Measurements from ENCODE around the gene MAP2K7.
A peak's percentile ranks its signal among the peaks of the same experiment; 100 is the strongest.
"Not testable (repeated sequence)": the region's sequence is repeated elsewhere in the genome, so short reads cannot be mapped to it uniquely, and the experiment has no call there.

MAP2K7 gene

DNA sequence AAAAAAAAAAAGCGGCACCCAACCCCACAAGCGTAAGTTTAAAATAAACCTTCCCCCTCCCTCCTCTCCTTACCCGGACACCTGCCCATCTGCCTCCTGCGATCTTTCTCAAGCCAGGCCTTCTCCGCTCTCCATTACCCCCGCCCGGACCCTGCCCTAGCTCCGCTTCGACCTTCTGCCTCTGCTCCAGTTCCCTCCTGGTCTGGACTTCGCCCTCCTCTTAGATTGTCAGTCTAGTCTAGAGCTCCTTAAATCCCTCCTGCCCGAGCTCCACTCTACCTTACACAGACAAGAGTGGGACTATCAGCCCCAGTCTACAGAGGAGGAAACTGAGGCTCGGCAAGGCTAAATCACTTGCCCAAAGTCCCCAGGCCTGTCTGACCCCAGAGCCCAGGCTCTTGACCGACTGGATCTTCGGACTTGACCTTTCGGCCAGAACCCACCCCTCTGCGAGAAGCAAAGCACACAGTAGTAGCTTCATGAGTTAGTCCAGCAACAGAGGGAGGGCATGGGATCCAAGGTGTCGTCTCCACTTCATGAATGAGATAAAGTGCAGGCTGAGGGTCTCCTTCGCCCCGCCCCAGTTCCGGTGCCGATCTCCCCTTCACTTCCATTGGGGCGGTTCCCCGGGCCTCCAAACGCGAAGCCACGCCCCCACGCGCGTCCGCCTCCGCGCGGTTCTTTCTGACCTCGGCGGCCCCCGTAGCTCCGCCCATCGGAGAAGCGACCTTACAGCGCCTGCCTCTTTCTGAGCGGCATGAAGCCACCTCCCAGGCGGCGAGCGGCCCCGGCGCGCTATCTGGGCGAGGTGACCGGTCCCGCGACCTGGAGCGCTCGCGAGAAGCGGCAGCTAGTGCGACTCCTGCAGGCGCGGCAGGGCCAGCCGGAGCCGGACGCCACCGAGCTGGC is 16.2 kb downstream of the MAP2K7 start, which contains the start of gene SNAPC2:
Gene SNAPC2 (plus strand): TSS at position 729 of the 909 bp plus-strand sequence. CDS start 29 bp downstream, at position 758.
- peak; percentile 88 for DNase-seq (ENCODE audit: low read depth)

DNA sequence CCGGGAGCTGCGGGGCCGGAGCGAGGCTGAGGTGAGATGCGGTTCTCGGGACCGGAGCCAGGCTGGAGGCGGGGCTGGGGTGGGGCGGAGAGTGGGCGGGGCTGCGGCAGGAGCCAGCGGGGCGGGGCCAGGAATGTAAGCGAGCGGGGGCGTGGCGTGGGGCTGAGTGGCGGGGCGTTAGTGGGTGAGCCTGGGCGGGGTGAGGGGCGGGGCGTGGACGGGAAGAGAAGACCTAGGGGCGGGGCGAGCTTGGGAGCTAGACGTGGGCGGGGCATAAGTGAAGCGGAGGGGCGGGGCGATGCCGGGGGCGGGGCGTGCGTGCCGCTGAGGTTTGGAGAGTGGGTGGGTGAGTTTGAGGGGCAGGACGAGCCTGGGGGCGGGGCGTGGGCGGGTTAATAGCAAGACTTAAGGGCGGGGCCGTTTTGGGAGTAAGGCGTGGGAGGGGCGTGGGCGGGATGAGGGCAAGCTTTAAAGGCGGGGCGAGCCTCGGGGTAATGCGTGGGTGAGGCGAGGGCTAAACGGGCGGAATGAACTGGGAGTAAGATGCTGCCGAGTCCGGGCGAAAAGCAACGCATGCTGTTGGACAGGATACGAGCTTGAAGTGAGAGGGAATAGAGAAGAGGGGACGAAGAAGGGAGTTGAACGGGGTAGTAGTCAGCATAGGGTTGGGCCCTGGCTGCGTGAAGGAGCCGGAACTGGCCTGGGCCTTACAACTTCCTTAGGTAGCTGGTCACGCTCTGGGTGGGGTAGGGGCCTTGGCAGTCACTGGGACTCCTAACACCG is 17.0 kb downstream of the MAP2K7 start:
- DNase-seq (ENCODE audit: low read depth), result peak; percentile 93

DNA sequence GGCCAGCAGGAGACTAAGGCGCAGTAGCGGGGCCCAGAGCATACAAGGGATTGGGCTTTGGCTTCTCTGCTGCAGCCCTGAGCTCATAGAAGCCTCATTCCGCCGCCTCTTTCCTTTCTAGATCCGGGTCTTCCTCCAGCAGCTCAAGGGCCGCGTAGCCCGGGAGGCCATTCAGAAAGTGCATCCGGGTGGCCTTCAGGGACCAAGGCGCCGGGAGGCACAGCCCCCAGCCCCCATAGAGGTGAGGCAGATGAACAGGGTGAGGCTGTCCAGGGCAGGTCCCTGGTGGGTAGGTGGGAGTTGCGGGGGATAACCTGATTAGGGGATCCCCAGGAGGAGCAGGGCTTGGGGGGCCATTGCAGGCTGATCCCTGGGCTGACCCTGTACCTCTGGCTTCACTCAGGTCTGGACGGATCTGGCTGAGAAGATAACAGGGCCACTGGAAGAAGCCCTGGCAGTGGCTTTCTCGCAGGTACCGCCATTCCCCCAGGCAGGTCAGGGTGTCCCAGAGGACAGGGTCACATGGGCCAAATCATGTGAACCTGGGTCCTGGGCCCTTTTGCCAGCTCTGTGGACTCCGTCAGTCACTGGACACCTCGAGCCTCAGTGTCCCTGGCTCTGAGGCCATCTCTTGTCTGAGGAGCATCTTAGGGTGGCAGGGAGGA is 17.8 kb downstream of the MAP2K7 start:
- no peak for DNase-seq (ENCODE audit: low read depth)

DNA sequence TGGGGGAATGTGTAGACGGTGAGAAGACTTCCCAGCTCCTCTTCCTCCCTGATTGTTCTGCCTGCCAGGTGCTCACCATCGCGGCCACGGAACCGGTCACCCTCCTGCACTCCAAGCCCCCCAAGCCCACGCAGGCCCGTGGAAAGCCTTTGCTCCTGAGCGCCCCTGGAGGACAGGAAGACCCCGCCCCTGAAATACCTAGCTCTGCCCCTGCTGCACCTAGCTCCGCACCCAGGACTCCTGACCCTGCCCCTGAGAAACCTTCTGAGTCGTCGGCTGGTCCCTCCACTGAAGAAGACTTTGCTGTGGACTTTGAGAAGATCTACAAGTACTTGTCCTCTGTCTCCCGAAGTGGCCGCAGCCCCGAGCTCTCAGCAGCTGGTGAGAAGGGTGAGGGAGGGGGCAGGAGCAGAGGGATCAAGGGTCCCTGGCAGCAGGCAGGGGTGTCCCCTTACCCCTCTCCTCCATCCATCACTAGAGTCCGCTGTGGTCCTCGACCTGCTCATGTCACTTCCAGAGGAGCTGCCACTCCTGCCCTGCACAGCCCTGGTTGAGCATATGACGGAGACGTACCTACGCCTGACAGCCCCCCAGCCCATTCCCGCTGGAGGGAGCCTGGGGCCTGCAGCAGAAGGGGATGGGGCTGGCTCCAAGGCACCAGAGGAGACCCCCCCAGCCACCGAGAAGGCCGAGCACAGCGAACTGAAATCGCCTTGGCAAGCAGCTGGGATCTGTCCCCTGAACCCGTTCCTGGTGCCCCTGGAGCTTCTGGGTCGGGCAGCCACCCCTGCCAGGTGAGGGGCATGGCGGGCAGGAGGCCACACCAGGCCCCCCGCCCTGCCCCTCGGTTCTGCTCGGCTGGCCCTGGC is 18.5 kb downstream of the MAP2K7 start:
- DNase-seq (ENCODE audit: low read depth), result no peak

DNA sequence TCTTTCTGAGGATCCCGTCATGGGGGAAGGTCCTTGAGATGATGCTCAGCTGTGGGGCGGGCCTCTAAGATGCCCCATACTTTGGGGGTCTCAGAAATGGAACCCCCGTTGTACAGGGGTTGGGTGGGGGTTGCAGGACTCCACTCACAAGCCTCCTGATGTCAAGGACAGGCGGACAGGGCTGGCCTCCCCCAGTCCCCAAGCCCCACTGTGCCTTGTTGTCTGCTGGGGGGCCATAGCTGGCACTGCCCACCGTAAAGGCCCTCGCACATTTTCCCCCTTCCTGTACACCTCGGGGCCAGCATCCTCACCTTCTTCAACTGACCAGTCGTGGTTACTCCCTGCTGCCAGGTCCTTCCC is 19.1 kb downstream of the MAP2K7 start:
- no peak for DNase-seq (ENCODE audit: low read depth)

DNA sequence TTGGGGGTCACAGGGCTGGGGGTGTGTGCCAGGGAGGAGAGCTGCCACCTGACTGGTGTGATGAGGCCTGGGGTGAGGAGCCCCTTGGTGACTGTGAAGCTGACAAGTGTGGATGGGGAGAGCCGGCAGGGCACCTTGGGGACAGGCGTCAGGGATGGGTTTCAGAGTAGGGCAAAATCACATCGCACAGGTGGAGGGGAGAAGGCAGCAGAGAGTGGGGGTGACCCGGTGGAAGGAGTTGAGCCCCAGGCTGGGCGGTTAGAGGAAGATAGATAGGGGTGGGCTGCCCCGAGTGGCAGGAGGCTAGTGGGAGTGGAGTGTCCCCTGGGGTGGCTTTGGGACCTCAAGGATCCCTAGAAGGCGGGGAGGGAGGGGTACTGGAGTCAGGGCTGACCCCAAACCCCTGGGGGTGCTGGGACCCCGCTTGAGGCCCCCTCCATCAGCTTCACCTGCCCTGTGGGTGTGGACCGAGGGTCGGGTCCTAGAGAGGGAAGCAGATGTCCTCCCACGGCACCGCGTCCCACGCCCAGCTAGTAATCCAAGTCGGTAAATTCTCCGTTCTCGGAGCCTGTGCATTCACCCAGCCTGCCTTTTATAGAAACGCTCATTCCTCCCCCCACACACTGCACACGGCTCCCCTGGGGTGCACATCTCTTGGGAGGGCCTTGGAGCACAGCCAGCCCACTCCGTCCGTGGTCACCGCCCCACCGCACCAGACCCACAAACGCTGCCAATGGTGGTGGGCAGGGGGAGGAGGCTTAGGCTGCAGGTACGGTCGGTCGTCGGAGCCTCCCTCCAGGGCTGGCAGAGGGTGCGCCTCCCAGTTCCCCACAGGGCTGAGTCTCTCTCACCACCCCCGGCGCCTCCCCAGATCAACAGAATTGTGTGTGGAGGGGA is 19.9 kb downstream of the MAP2K7 start:
- no peak for DNase-seq (ENCODE audit: low read depth)

DNA sequence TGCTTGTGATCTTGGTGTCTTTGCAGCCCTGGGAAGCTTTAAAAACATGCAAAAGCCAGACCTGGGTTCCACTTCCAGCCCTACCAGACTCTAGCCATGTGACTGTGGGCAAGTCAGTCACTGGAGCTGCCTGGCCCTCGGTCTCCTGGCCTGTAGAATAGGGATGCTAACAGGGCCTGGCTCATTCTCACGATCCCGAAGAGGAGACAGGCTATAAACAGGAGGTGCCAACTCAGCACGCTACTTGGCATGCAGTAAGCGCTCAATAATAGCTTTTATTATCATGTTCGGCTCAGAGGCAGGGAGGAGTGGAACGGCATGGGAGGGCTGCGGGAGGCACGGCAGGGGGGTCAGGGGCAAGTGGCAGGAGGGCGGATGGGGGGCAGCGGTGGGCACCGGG is 20.6 kb downstream of the MAP2K7 start:
- DNase-seq (ENCODE audit: low read depth), result no peak

DNA sequence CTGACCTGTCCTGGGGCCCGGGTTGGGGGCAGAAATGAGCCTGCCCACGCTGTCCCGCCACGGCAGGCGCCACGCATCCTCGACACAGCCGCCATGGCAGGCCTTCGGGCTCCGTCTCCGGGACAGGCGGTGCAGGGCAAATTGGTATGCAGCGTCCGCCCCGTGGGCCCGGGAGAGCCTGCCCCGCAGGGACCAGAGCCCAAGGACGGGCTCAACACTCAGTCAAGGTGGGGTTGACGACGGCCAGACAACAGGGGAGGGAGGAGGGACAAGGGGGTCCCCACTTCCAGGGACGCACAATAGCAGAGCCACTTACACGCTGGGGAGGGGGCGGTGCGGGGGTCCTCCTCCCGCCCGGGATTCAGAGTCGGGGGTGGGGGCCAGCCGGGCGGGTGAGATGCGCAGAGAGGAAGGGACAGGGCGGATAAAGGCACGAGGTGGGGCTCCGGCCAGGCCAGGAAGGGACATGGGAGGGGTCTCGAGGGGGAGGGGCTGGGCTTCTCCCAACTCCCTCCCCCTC is 21.0 kb downstream of the MAP2K7 start:
- no peak for DNase-seq (ENCODE audit: low read depth)

DNA sequence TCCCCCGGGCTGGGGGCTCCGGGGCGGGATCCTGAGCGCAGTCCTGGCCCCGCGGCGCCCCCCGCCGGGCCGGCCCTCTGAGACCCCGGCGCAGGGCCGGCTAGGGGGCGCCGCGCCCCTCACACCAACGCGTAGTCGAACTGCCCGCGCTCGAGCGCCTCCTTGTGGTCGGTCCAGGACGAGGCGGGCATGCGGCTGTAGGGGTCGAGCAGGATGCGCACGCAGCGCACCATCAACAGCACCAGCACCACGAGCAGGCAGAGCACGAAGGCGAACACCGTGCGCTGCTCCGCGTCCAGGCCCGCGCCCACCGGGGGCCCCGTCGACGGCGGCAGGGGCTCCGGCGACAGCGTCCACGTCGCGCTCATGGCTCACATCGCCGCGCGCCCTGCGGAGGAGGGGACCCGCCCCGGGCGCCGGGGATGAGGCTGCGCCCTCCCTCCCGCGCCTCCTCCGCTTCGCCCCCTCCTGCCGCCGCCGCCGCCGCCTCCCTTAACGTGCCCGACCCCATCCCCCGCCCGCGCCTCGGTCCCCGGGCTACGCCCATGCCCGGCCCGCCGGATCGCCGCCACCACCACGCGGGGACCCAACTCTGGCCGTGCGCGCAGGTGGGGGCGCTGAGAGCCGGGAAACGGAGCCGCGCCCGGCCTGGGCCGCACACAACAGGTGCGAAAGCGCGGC is 21.6 kb downstream of the MAP2K7 start:
- DNase-seq (ENCODE audit: low read depth), result no peak

DNA sequence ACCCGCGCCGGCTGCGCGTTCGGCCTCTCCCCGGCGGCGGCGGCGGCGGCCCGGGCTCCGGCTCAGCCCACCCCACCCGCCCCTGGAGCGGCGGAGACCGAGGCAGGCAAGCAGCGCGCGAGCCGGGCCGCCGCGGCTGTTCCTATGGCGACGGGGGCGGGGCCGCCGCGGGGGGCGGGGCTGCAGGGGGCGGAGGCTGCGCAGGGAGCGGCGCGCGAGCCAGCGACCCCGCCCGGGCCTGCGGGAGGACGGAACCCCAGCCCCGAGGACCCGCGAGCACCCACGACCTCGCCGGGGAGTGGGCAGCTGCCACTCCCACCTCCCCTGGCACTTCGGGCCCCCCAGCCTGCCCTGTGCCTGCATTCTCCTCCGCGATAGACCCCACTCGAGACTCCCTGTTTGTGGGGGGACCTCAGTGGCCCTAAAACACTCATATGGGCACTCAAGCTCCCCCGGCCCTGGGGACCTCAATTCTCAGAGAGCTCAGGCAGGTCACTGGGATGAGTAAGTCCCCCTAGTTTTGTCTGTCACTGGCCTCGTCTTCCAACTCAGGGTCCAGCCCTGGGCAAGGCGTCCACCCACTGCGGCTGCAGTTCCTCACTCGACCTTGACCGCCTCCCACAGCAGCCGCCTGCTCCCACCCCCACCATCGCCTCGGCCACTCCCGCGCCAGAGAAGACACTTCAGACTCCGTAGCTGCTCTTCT is 22.5 kb downstream of the MAP2K7 start, which contains the start of gene CTXN1:
Gene CTXN1 (minus strand): TSS at position 115 of the 706 bp plus-strand sequence. CDS start 597 bp downstream, outside the sequence.
- DNase-seq (ENCODE audit: low read depth), result no peak

DNA sequence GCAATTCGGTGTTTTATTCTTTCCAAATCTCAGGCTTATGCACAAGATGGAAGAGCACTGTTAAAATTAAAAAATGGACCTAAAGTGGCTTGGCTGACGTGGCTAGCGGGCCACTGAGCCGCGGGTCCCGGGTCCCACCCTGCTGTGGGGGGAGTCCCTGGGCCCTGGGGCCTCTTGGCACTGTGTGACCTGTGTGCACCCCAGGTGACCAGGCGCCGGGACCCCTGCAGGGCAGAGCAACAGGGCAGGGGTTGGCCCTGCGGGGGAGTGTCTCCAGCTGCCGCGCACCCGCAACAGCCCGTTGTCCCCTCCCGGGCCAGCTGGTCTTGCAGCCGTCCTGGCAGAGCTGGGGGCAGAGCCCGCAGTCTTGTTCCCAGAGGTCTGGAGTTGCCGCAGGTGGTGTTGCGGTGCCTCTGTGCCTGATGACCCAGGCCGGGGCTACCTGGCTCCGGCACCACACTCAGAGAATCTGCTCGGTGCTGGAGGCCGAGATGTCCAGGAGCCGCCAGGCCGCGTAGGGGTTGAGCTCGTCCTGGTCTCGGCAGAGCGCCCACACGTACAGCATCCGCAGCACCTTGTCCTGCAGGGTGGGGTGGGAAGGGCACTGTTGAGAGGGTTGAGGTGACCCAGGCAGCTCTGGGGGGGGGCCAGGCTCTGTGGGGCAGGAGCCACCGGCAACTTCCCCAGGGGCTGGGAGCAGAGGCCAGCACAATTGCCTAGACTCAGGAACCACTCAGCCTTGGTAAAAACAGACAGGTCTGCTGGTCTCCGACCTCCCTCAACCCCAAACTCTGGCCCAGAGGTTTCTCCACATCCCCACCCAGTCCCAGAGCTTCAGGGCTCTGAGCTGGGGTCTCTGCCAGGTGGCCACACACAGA is 23.3 kb downstream of the MAP2K7 start:
- no peak for DNase-seq (ENCODE audit: low read depth)

DNA sequence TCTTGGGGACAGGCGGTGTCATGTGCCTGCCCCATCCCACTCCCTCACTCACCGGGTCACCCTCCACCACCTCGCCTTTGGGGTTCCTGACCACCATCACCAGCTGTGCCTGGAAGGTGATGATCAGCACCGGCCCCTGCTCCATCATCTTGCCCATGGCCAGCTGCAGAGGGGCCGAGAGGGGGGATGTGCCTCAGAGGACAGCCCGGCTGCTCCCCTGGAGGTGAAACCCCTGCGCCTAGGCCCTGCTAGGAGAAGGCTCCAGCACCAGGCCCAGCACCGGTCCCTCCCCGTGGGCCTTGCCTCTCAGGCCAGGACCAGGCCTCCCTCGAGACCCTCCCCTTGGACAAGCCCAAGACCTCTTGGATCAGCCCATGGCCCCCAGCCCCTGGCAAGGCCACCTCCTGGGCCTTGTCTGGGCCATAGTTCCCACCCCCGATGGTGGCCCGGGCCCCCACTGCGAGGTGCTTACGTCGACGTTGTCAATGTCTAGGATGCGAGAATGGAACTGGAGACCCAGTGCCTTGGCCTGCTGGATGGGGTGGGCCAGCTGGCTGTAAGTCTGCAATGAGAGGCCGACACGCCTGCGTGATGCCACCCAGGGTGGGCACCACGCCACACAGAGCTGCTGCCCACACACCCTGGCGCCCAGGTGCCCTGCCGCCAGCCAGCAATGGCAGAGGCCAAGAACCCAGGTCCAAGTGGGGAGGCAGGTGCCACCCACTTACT is 24.1 kb downstream of the MAP2K7 start:
- no peak for DNase-seq (ENCODE audit: low read depth)

DNA sequence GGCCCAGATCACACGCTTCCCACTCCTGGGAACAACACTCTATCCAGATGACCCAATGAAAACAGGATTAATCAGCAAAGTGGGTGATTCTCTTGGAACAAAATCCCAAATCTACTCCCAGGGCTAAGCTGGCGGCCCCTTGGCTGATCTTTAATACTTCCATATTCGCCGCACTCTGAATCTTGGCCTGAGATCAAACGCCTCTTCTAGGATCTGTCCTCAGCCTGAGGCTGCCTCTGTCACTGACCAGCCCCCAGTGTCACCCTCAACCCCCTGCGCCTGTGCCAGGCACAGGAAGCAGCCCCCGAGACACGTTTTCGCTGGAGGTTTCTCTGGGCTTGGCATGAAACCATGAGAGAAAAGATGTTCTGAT is 24.6 kb downstream of the MAP2K7 start:
- no peak for DNase-seq (ENCODE audit: low read depth)

DNA sequence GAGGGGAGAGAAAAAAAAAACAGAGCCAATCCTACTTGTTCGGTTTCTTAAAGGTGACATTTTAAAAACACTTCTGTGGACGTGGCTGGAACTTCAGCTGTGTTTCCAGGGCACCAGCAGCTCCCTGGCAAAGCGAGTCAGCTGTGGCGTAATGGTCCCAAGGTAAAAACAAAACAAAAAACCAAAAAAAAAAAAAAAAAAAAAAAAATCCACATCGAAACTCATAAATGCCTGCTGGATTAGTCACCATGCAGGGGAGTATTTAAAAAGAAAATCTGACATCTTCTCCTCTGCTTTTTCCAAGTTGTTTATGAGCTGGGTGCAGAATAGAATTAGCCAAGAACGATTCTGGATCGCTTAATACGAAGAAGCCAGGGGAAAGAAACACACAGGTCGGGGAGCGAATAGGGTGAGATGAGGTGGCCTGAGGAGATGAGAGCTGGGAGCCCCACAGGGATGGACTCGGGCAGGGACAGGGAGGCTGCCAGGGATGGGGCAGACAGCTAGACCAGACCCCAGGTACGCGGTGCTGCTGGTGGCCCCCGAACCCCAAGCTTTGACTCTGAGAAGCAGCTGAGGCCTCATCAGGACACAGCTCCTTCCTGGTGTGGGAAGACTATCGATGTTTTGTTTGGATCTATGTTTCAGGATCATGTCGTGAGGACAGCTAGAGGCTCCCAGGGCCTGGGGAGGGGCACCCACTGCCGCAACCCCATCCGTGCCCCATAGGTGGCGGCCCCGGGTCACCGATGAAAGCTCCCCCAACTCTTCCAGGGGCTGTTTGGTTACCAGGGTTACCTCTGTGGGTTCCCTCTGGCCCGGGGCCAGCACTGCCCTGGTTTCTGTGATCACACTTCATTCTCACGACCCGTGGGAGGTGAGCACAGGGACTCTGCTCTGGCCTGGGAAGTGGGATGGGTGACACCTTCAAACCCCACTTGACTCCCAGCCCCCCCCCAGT is 25.3 kb downstream of the MAP2K7 start:
- DNase-seq (ENCODE audit: low read depth), result peak; percentile 64

DNA sequence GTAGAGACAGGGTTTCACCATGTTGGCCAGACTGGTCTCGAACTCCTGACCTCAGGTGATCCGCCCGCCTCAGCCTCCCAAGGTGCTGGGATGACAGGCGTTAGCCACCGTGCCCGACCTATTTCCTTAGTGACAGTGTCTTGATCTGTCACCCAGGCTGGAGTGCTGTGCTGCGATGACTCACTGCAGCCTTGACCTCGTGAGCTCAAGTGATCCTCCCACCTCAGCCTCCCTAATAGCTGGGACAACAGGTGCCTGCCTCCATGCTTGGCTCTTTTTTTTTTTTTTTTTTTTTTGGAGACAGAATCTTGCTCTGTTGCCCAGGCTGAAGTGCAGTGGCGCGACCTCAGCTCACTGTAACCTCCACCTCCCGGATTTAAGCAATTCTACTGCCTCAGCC is 26.4 kb downstream of the MAP2K7 start:
- DNase-seq (ENCODE audit: low read depth), result not testable (repeated sequence)

DNA sequence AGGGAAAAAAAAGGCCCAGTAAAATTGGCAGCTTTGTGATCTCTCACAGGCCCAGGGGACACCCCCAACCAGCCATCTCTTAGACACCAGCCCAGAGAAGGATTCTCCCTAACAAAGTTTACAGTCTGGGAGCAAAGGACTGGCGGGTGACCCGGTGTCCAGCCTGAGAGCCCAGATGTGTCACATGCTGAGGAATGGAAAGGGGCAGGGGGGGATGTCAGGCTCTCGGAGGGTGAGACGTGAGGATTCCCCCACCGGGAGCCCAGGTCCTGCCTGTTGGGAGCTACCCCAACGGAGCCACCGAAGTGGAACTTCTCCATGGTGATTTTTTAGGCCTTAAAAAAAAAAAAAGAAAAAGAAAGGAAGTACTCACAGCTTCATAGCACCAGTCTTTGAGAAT is 27.1 kb downstream of the MAP2K7 start:
- DNase-seq (ENCODE audit: low read depth), result no peak
